Thymus (tissue), 11 donors: ENCODE measurements around the gene TMLHE. TPM values are rescaled to one million over a fixed set of nuclear protein-coding genes. Genes with fewer than 3 reads are reported as not detected.
"Not testable (repeated sequence)": the region's sequence is repeated elsewhere in the genome, so short reads cannot be mapped to it uniquely, and the experiment has no call there.

Experiments used
- DNase-seq, 9 donors: peaks; one replicate each; pipeline ENCODE4 v3.0.0-alpha.2; 2013; ENCODE audit warnings: low spot score in 9 of 9, low read depth in 6 of 9, missing footprints in 1 of 9
- H3K27ac ChIP-seq, 2 donors: one replicate each; pipeline ENCODE4 v1.5.1; 2013; ENCODE audit warnings: control low read depth in 1 of 2, low read depth in 1 of 2, low read length in 1 of 2, mild to moderate bottlenecking in 1 of 2, moderate library complexity in 1 of 2
- H3K27me3 ChIP-seq, 2 donors: one replicate each; pipeline ENCODE4 v1.5.1; 2013; ENCODE audit warnings: low read length in 1 of 2; ENCODE audit not compliant: control insufficient read depth in 2 of 2, insufficient read depth in 1 of 2
- H3K36me3 ChIP-seq, 2 donors: one replicate each; pipeline ENCODE4 v1.5.1; 2013; ENCODE audit warnings: low read length in 1 of 2, mild to moderate bottlenecking in 1 of 2, moderate library complexity in 1 of 2; ENCODE audit not compliant: control insufficient read depth in 2 of 2, insufficient read depth in 2 of 2
- H3K4me1 ChIP-seq, 2 donors: one replicate each; pipeline ENCODE4 v1.5.1; 2013; ENCODE audit warnings: low read length in 2 of 2; ENCODE audit not compliant: control insufficient read depth in 2 of 2, insufficient read depth in 2 of 2
- H3K4me3 ChIP-seq, 2 donors: one replicate each; pipeline ENCODE4 v1.5.1; 2013; ENCODE audit warnings: low read length in 2 of 2, control low read depth in 1 of 2, mild to moderate bottlenecking in 1 of 2
- H3K9me3 ChIP-seq, 2 donors: one replicate each; pipeline ENCODE4 v1.5.1; 2013; ENCODE audit warnings: low read length in 1 of 2, mild to moderate bottlenecking in 1 of 2; ENCODE audit not compliant: control insufficient read depth in 2 of 2, insufficient read depth in 1 of 2
- WGBS: extraction: QIAGEN DNeasy Blood & Tissue Kit; methylation state at CpG from one replicate; pipeline ENCODE4 v1.1.7; 2013; 5-methylcytosine and 5-hydroxymethylcytosine counted together
- polyA plus RNA-seq: library from polyadenylated mRNA; stranded (reverse); fragments of 200-250 nt; gene quantifications from one replicate; pipeline ENCODE4 v1.2.3, GENCODE V29; 2013
- total RNA-seq: library from RNA; stranded (reverse); fragments of 120-200 nt; gene quantifications from one replicate; pipeline ENCODE4 v1.2.4, GENCODE V29; 2013
- donor health status: healthy.

The TMLHE gene
- total and polyA plus RNA-seq, 2 donors = 7.8 to 12.8 TPM

DNA sequence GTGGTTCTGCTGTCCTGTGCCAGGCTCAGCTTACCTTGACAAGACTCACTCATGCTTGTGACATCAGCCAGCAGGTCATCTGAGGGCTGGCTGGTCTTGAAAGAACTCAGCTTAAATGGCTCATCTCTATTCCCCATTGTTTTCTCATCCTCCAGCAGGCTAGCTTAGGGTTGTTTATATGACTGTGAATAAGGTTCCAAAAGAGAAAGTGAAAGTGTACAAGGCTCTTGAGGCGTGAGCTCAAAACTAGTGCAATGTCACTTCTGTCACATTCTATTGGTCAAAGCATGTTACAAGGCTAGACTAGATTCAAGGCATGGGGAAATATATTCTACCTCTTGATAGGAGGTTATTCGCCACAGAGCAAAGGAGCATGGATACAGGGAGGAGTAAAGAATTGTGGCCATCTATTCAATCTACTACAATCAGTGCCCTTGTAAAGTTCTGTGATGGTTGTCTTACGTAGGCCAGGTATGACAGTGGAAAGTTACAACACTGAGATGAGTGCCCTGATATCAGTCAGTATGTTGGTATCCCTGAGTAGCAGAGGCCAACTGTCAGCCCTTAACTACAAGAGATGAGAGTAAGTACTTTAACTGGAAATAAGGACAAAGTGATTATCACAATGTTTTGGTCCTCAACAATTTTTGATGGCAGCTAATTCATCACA is 19.8 kb upstream of the TMLHE start:
- Histone ChIP-seq H3K27ac (peak overlapping the region; percentile 32 to 42), H3K4me3 (no peak overlapping the region), H3K9me3 (no peaks in the 10 kb centered on the region), H3K4me1 (no peaks in the 10 kb centered on the region), H3K36me3 (no peaks in the 10 kb centered on the region), H3K27me3 (no peaks in the 10 kb centered on the region)
- 66% methylated on average over 3 of the region's 3 CpGs for WGBS
- peak in 2 of 9 donors; percentile 21 to 53 for DNase-seq

GRCh38 chrX:155620110-155620509 is 7.4 kb upstream of the TMLHE start:
- not testable (repeated sequence) for H3K9me3 ChIP-seq, DNase-seq, H3K27me3 ChIP-seq, H3K36me3 ChIP-seq, H3K4me1 ChIP-seq, H3K27ac ChIP-seq, H3K4me3 ChIP-seq

DNA sequence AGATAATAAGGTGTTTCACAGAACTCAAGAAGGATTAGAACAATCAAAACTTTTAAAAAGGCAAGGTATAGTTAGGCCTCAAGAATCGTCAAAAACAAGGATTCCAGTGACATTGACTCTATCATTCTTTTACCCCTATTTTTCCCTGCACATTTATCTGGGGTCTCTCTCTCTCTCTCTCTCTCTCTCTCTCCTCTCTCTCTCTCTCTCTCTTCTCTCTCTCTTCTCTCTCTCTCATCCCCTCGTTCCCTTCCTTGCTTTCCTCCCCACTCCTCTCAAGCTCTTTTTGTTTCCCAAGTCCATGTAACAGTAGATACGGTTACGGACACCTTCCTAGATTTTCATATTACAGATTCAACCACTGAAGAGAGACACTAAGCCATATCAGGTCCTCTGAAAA is 3.2 kb upstream of the TMLHE start:
- 97% methylated on average over 4 of the region's 4 CpGs for WGBS
- Histone ChIP-seq H3K9me3 (no peaks in the 10 kb centered on the region), H3K4me3 (no peak overlapping the region), H3K4me1 (peaks cover 0 to 7% of the 10 kb centered on the region in 2 donors), H3K27me3 (no peaks in the 10 kb centered on the region), H3K36me3 (no peaks in the 10 kb centered on the region), H3K27ac (no peak overlapping the region)
- no peak for DNase-seq

GRCh38 chrX:155613927-155614559 is 1.3 kb upstream of the TMLHE start:
- H3K4me3 ChIP-seq = no peak overlapping the region
- peaks cover 0 to 7% of the 10 kb centered on the region in 2 donors for H3K4me1 ChIP-seq
- H3K27me3 ChIP-seq = no peaks in the 10 kb centered on the region
- H3K36me3 ChIP-seq = no peaks in the 10 kb centered on the region
- H3K27ac ChIP-seq = no peak overlapping the region
- no peaks in the 10 kb centered on the region for H3K9me3 ChIP-seq
- DNase-seq = no peak

DNA sequence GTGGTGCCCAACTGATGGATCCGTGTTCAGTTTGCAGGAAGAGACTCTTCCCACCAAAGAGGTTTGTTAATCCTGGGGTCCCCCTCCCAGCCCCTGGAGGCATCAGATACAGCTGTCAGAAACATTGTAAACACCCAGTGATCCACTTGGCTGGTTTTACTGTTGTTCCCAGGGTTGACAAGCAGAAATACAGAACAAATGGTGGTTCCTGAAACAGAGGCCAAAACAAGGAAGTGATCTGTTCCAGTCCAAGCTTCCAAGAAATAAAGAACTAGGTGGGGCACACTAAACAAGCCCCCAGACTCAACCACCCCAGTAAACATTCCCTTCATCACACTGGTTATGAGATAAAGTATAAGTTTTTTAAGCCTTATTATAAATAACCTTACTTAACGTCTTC is 1.4 kb downstream of the TMLHE start:
- Histone ChIP-seq H3K27me3 (no peaks in the 10 kb centered on the region), H3K9me3 (no peaks in the 10 kb centered on the region), H3K36me3 (no peaks in the 10 kb centered on the region), H3K27ac (no peak overlapping the region), H3K4me1 (peaks cover 0 to 7% of the 10 kb centered on the region in 2 donors), H3K4me3 (peak overlapping the region in 1 of 2 donors; percentile 75)
- WGBS = 57% methylated on average over 2 of the region's 2 CpGs
- no peak for DNase-seq

DNA sequence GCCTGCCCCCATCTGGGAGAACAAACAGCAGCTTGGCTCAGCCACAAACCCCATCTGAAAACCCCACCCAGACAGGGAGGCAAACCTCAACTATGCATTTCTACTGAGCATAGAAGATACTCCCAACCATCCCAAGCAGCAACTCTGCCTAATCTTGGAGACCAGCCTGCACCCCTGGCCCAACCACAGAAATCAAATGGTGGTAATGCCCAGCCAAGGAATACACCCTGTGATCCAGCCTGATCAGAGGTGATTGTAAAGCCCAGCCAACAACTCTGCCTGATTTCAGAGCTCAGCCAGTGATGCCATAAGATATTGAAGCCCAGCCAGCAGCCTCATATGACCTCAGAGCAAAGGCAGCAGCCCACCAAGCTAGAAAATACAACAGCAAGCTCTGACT is 19.8 kb downstream of the TMLHE start:
- no peaks in the 10 kb centered on the region for H3K36me3 ChIP-seq
- DNase-seq = no peak
- no peak overlapping the region for H3K4me3 ChIP-seq
- peaks cover 0 to 10% of the 10 kb centered on the region in 2 donors for H3K9me3 ChIP-seq
- H3K4me1 ChIP-seq = no peaks in the 10 kb centered on the region
- no peaks in the 10 kb centered on the region for H3K27me3 ChIP-seq
- H3K27ac ChIP-seq = no peak overlapping the region

- Histone ChIP-seq H3K4me1 (no peaks in the 10 kb centered on the region), H3K27ac (no peak overlapping the region), H3K36me3 (no peaks in the 10 kb centered on the region), H3K27me3 (no peaks in the 10 kb centered on the region), H3K9me3 (peaks cover 0 to 10% of the 10 kb centered on the region in 2 donors), H3K4me3 (no peak overlapping the region)
- no peak for DNase-seq
Measured at GRCh38 chrX:155592331-155592730, 20.4 kb downstream of the TMLHE start.

GRCh38 chrX:155577682-155578081 is 35.1 kb downstream of the TMLHE start:
- peak in 1 of 9 donors; percentile 30 for DNase-seq
- Histone ChIP-seq H3K4me3 (no peak overlapping the region), H3K36me3 (no peaks in the 10 kb centered on the region), H3K4me1 (no peaks in the 10 kb centered on the region), H3K27ac (no peak overlapping the region), H3K9me3 (peaks cover 0 to 11% of the 10 kb centered on the region in 2 donors), H3K27me3 (no peaks in the 10 kb centered on the region)
- WGBS = 57% methylated on average over 2 of the region's 2 CpGs

DNA sequence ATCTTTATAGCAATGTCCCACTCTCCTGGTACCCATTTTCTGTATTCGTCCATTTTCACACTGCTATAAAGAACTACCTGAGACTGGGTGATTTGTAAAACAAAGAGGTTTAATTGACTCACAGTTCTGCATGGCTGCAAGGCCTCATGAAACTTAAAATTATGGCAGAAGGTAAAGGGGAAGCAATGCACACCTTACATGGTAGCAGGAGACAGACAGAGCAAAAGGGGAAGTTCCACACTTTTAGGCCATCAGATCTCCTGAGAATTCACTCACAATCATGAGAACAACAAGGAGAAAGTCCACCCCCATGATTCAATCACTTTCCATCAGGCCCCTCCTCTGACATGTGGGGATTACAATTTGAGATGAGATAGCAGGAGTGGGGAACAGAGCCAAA is 49.7 kb downstream of the TMLHE start:
- no peak for DNase-seq
- no CpG with 5 or more reads among the region's 1 CpG for WGBS
- Histone ChIP-seq H3K4me3 (no peak overlapping the region), H3K36me3 (no peaks in the 10 kb centered on the region), H3K9me3 (no peaks in the 10 kb centered on the region), H3K27ac (no peak overlapping the region), H3K4me1 (no peaks in the 10 kb centered on the region), H3K27me3 (no peaks in the 10 kb centered on the region)
